Loucy (cell line): Measurements from ENCODE around the gene C19orf12.

Source experiments
- EZH2phosphoT487 ChIP-seq: fragments of 200-600 bp; IDR thresholded peaks from 2 replicates; pipeline ENCODE4 v1.6.1; 2018; ENCODE audit warnings: antibody characterized with exemption, mild to moderate bottlenecking, moderate library complexity, borderline replicate concordance
- TF ChIP-seq, protein P1 (sequence below): fragments of 200-600 bp; sonication (generic); conservative IDR thresholded peaks from 2 replicates; pipeline ENCODE4 v1.5.1; 2014; ENCODE audit warnings: mild to moderate bottlenecking, antibody characterized with exemption, low read length

- TF ChIP-seq, protein P1, sequence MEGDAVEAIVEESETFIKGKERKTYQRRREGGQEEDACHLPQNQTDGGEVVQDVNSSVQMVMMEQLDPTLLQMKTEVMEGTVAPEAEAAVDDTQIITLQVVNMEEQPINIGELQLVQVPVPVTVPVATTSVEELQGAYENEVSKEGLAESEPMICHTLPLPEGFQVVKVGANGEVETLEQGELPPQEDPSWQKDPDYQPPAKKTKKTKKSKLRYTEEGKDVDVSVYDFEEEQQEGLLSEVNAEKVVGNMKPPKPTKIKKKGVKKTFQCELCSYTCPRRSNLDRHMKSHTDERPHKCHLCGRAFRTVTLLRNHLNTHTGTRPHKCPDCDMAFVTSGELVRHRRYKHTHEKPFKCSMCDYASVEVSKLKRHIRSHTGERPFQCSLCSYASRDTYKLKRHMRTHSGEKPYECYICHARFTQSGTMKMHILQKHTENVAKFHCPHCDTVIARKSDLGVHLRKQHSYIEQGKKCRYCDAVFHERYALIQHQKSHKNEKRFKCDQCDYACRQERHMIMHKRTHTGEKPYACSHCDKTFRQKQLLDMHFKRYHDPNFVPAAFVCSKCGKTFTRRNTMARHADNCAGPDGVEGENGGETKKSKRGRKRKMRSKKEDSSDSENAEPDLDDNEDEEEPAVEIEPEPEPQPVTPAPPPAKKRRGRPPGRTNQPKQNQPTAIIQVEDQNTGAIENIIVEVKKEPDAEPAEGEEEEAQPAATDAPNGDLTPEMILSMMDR = no peak
- no peak for TF ChIP-seq EZH2phosphoT487
Measured at GRCh38 chr19:29724102-29724641, 9.1 kb upstream of the C19orf12 start.
